Measurements from ENCODE around the gene CAMK2B.

GRCh38 chr7:44267178-44267577 lies 58.2 kb downstream of the CAMK2B start:
- TF ChIP-seq POLR2A (IDR thresholded peaks at IDR 0.05), result no peak
- TF ChIP-seq, protein P1, sequence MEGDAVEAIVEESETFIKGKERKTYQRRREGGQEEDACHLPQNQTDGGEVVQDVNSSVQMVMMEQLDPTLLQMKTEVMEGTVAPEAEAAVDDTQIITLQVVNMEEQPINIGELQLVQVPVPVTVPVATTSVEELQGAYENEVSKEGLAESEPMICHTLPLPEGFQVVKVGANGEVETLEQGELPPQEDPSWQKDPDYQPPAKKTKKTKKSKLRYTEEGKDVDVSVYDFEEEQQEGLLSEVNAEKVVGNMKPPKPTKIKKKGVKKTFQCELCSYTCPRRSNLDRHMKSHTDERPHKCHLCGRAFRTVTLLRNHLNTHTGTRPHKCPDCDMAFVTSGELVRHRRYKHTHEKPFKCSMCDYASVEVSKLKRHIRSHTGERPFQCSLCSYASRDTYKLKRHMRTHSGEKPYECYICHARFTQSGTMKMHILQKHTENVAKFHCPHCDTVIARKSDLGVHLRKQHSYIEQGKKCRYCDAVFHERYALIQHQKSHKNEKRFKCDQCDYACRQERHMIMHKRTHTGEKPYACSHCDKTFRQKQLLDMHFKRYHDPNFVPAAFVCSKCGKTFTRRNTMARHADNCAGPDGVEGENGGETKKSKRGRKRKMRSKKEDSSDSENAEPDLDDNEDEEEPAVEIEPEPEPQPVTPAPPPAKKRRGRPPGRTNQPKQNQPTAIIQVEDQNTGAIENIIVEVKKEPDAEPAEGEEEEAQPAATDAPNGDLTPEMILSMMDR (IDR thresholded peaks at IDR 0.05), result no peak
